Lower leg skin (tissue), 3 donors: ENCODE data around the gene ADAMTSL1.

ENCODE experiments used
- CTCF ChIP-seq, 3 donors: fragments of 450-650 bp; IDR thresholded peaks; one replicate each; pipeline ENCODE4 v1.5.1; 2016; ENCODE audit warnings: antibody characterized with exemption in 3 of 3, mild to moderate bottlenecking in 3 of 3, moderate library complexity in 2 of 3
- POLR2A ChIP-seq, 2 donors: fragments of 450-650 bp; IDR thresholded peaks; one replicate each; pipeline ENCODE4 v1.6.1; 2016 to 2017; ENCODE audit warnings: antibody characterized with exemption in 2 of 2, mild to moderate bottlenecking in 1 of 2, moderate library complexity in 1 of 2

GRCh38 chr9:18730241-18730640 lies 256.3 kb downstream of the ADAMTSL1 start:
- TF ChIP-seq CTCF (IDR thresholded peaks at IDR 0.05) (no peak), POLR2A (IDR thresholded peaks at IDR 0.05) (no peak)
